PFSK-1 (cell line): Measurements from ENCODE around the gene GNG4.

Source experiments
- FOXP2 ChIP-seq: optimal IDR thresholded peaks from 2 replicates; pipeline ENCODE3; 2011; ENCODE audit warnings: borderline replicate concordance, control low read depth, inconsistent platforms; ENCODE audit not compliant: insufficient read depth; ENCODE audit errors: extremely low read length, extremely low read depth
- POLR2AphosphoS5 ChIP-seq: IDR thresholded peaks from 2 replicates; pipeline ENCODE4 v1.6.1; 2012; ENCODE audit warnings: low read depth, mild to moderate bottlenecking, control low read depth, low read length, moderate library complexity
- SIN3A ChIP-seq: IDR thresholded peaks from 2 replicates; pipeline ENCODE4 v1.6.1; 2012; ENCODE audit warnings: mild to moderate bottlenecking, low read length, moderate library complexity, borderline replicate concordance; ENCODE audit not compliant: insufficient read depth
- TAF1 ChIP-seq: IDR thresholded peaks from 2 replicates; pipeline ENCODE4 v1.6.1; 2012; ENCODE audit warnings: low read length, control low read depth, borderline replicate concordance; ENCODE audit not compliant: insufficient read depth
- TF ChIP-seq, protein P1 (sequence below), 2 experiments: IDR thresholded peaks; 2 replicates each; pipeline versions ENCODE4 v1.6.1 to v1.8.0; 2011 to 2012; ENCODE audit warnings: low read depth in 2 of 2, low read length in 2 of 2, control low read depth in 1 of 2, inconsistent platforms in 1 of 2, mild to moderate bottlenecking in 1 of 2, moderate library complexity in 1 of 2; ENCODE audit not compliant: insufficient read depth in 1 of 2

Gene GNG4

GRCh38 chr1:235597867-235598553, 51.6 kb downstream of the GNG4 start:
- no peak for TF ChIP-seq TAF1
- TF ChIP-seq FOXP2: no peak
- TF ChIP-seq, protein P1, sequence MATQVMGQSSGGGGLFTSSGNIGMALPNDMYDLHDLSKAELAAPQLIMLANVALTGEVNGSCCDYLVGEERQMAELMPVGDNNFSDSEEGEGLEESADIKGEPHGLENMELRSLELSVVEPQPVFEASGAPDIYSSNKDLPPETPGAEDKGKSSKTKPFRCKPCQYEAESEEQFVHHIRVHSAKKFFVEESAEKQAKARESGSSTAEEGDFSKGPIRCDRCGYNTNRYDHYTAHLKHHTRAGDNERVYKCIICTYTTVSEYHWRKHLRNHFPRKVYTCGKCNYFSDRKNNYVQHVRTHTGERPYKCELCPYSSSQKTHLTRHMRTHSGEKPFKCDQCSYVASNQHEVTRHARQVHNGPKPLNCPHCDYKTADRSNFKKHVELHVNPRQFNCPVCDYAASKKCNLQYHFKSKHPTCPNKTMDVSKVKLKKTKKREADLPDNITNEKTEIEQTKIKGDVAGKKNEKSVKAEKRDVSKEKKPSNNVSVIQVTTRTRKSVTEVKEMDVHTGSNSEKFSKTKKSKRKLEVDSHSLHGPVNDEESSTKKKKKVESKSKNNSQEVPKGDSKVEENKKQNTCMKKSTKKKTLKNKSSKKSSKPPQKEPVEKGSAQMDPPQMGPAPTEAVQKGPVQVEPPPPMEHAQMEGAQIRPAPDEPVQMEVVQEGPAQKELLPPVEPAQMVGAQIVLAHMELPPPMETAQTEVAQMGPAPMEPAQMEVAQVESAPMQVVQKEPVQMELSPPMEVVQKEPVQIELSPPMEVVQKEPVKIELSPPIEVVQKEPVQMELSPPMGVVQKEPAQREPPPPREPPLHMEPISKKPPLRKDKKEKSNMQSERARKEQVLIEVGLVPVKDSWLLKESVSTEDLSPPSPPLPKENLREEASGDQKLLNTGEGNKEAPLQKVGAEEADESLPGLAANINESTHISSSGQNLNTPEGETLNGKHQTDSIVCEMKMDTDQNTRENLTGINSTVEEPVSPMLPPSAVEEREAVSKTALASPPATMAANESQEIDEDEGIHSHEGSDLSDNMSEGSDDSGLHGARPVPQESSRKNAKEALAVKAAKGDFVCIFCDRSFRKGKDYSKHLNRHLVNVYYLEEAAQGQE (IDR thresholded peaks at IDR 0.05; ENCODE audit: insufficient read depth in 1 of 2, low read depth in 2 of 2, low read length in 2 of 2): no peak
- no peak for TF ChIP-seq POLR2AphosphoS5
- TF ChIP-seq SIN3A: no peak

- TF ChIP-seq POLR2AphosphoS5: no peak
- TF ChIP-seq SIN3A: no peak
- TF ChIP-seq, protein P1 (IDR thresholded peaks at IDR 0.05; ENCODE audit: insufficient read depth in 1 of 2, low read depth in 2 of 2, low read length in 2 of 2): no peak
- no peak for TF ChIP-seq FOXP2
- TF ChIP-seq TAF1: no peak
These were observed 54.5 kb downstream of the GNG4 start for GRCh38 chr1:235595079-235595478.

DNA sequence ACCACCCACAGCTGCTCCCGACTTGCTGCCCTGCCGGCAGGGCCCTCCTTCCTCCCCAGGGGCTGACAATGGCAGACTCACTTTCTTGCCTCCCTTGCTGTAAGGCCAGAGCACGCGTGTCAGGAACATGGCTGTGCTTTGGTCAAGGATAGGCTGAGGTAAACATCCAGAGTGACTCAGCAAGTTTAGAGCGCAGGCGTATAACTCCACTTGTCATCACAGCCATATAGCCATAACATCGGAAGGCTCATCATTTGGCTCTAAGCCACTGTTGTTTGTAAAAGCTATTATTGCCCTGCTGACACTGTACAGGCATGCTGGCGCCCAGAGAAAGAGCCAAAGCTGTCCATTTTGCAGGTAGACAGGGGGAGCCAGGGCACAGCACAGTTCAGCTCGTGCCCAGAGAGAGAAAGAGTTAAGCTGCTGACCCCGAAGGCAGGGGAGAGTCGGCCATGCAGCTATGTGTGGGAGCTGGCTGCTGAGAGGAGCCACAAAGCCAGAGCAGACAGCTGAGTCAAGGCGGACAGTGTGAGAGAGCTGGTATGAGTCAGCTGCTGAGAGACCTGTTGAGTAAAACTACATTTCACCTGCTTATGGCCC, 60.6 kb downstream of the GNG4 start:
- TF ChIP-seq SIN3A: no peak
- no peak for TF ChIP-seq FOXP2
- no peak for TF ChIP-seq TAF1
- TF ChIP-seq, protein P1 (IDR thresholded peaks at IDR 0.05; ENCODE audit: insufficient read depth in 1 of 2, low read depth in 2 of 2, low read length in 2 of 2): no peak
- TF ChIP-seq POLR2AphosphoS5: no peak

- TF ChIP-seq, protein P1 (IDR thresholded peaks at IDR 0.05; ENCODE audit: insufficient read depth in 1 of 2, low read depth in 2 of 2, low read length in 2 of 2): no peak
- TF ChIP-seq SIN3A (no peak), TAF1 (no peak), FOXP2 (no peak), POLR2AphosphoS5 (no peak)
These were observed 61.4 kb downstream of the GNG4 start for GRCh38 chr1:235588156-235588555.
